DMS53 treated with DMSO at 0.1 percent for 48 hours (cell line): ENCODE data around the gene FAM170B.

ENCODE experiments used
- DNase-seq: peaks from one replicate; lab custom pipeline; 2025; ENCODE audit not compliant: unreplicated experiment; lab: John Stamatoyannopoulos, UW

The FAM170B gene

GRCh38 chr10:49133706-49134248 is at the start of gene FAM170B:
Gene FAM170B, minus strand, starts transcription at chr10:49134021. Its CDS starts 103 bp downstream, at chr10:49133918.
- DNase-seq = no peak

GRCh38 chr10:49182776-49183175 is 49.0 kb upstream of the FAM170B start:
- no peak for DNase-seq

- DNase-seq = no peak
Observed at GRCh38 chr10:49180444-49180860, 46.6 kb upstream of the FAM170B start.

GRCh38 chr10:49179699-49180443 is 46.0 kb upstream of the FAM170B start:
- no peak for DNase-seq

- DNase-seq = no peak
Observed at GRCh38 chr10:49178489-49179471, 45.0 kb upstream of the FAM170B start.

GRCh38 chr10:49177391-49178355 is 43.9 kb upstream of the FAM170B start:
- DNase-seq = peak; percentile 33

GRCh38 chr10:49176310-49177268 is 42.8 kb upstream of the FAM170B start:
- no peak for DNase-seq

- no peak for DNase-seq
Observed at GRCh38 chr10:49175587-49176309, 41.9 kb upstream of the FAM170B start.

GRCh38 chr10:49174926-49175500 is 41.2 kb upstream of the FAM170B start:
- no peak for DNase-seq

GRCh38 chr10:49174261-49174925 is 40.6 kb upstream of the FAM170B start:
- no peak for DNase-seq

- no peak for DNase-seq
Observed at GRCh38 chr10:49173853-49174252, 40.0 kb upstream of the FAM170B start.

GRCh38 chr10:49173201-49173772 is 39.5 kb upstream of the FAM170B start:
- no peak for DNase-seq

GRCh38 chr10:49172777-49173132 is 38.9 kb upstream of the FAM170B start:
- no peak for DNase-seq

- DNase-seq = no peak
Observed at GRCh38 chr10:49172061-49172776, 38.4 kb upstream of the FAM170B start.

GRCh38 chr10:49171326-49172060 is 37.7 kb upstream of the FAM170B start:
- DNase-seq = no peak

- no peak for DNase-seq
Observed at GRCh38 chr10:49170632-49171325, 37.0 kb upstream of the FAM170B start.
